Immature natural killer cell (primary cell): ENCODE data around the gene STX1A. TPM values are rescaled to one million over a fixed set of nuclear protein-coding genes. Genes with fewer than 3 reads are reported as not detected.
"Not testable (repeated sequence)": the region's sequence is repeated elsewhere in the genome, so short reads cannot be mapped to it uniquely, and the experiment has no call there.

ENCODE experiments used
- DNase-seq, 3 donors: peaks; one replicate each; pipeline ENCODE4 v3.0.0; 2022; ENCODE audit warnings: mixed read lengths in 1 of 3
- H3K27ac Mint-ChIP-seq, 6 donors: one replicate each; pipeline ENCODE4 v1.8.0; 2020; ENCODE audit warnings: mixed read lengths in 6 of 6, mild to moderate bottlenecking in 5 of 6, inconsistent platforms in 4 of 6, moderate library complexity in 3 of 6
- H3K27me3 Mint-ChIP-seq, 3 donors: one replicate each; pipeline ENCODE4 v1.8.0; 2020 to 2021; ENCODE audit warnings: low read depth in 3 of 3, mild to moderate bottlenecking in 3 of 3, mixed read lengths in 3 of 3, moderate library complexity in 3 of 3, inconsistent platforms in 1 of 3
- H3K36me3 Mint-ChIP-seq, 3 donors: one replicate each; pipeline ENCODE4 v1.8.0; 2020; ENCODE audit warnings: mixed read lengths in 3 of 3, inconsistent platforms in 2 of 3, mild to moderate bottlenecking in 2 of 3
- H3K4me1 Mint-ChIP-seq, 2 donors: one replicate each; pipeline ENCODE4 v1.8.0; 2020; ENCODE audit warnings: inconsistent platforms in 2 of 2, mild to moderate bottlenecking in 2 of 2, mixed read lengths in 2 of 2, moderate library complexity in 1 of 2
- H3K4me3 Mint-ChIP-seq, 5 donors: one replicate each; pipeline ENCODE4 v1.8.0; 2020; ENCODE audit warnings: mild to moderate bottlenecking in 5 of 5, mixed read lengths in 5 of 5, inconsistent platforms in 3 of 5, moderate library complexity in 3 of 5
- H3K9me3 Mint-ChIP-seq, 6 donors: one replicate each; pipeline ENCODE4 v1.8.0; 2020; ENCODE audit warnings: mild to moderate bottlenecking in 6 of 6, mixed read lengths in 6 of 6, inconsistent platforms in 4 of 6, moderate library complexity in 3 of 6
- polyA plus RNA-seq, 3 donors: library from polyadenylated mRNA; unstranded; fragments of 300-500 nt; fragmentation: Illumina TruSeq; gene quantifications; one replicate each; pipeline ENCODE4 v1.2.3, GENCODE V29; 2021

The STX1A gene
- polyA plus RNA-seq, 3 donors from 2014 or later, result 2.1 to 5.3 (median 4.0) TPM

GRCh38 chr7:73655309-73655708 lies 64.2 kb downstream of the STX1A start:
- not testable (repeated sequence) for H3K36me3 Mint-ChIP-seq, DNase-seq, H3K4me1 Mint-ChIP-seq, H3K9me3 Mint-ChIP-seq, H3K27ac Mint-ChIP-seq, H3K4me3 Mint-ChIP-seq
- peaks cover 4 to 29% (median 5%) of the 10 kb centered on the region in 3 donors for H3K27me3 Mint-ChIP-seq

- no peak overlapping the region for H3K4me3 Mint-ChIP-seq
- no peaks in the 10 kb centered on the region for H3K36me3 Mint-ChIP-seq
- no peak for DNase-seq
- H3K27me3 Mint-ChIP-seq, result peaks cover 9 to 34% (median 11%) of the 10 kb centered on the region in 3 donors
- H3K4me1 Mint-ChIP-seq, result peaks cover 0 to 6% of the 10 kb centered on the region in 2 donors
- H3K9me3 Mint-ChIP-seq, result no peaks in the 10 kb centered on the region
- H3K27ac Mint-ChIP-seq, result no peak overlapping the region
Observed at GRCh38 chr7:73652541-73652949, 66.9 kb downstream of the STX1A start.

- no peak overlapping the region for H3K4me3 Mint-ChIP-seq
- H3K27ac Mint-ChIP-seq, result no peak overlapping the region
- no peaks in the 10 kb centered on the region for H3K9me3 Mint-ChIP-seq
- H3K36me3 Mint-ChIP-seq, result no peaks in the 10 kb centered on the region
- H3K27me3 Mint-ChIP-seq, result peaks cover 13 to 42% (median 13%) of the 10 kb centered on the region in 3 donors
- peaks cover 0 to 6% of the 10 kb centered on the region in 2 donors for H3K4me1 Mint-ChIP-seq
- DNase-seq, result no peak
Observed at GRCh38 chr7:73650524-73650923, 68.9 kb downstream of the STX1A start.

- Mint-ChIP-seq H3K27ac (no peak overlapping the region), H3K27me3 (peaks cover 13 to 42% (median 13%) of the 10 kb centered on the region in 3 donors), H3K36me3 (no peaks in the 10 kb centered on the region), H3K4me3 (peak overlapping the region in 2 of 5 donors; percentile 37 to 53), H3K9me3 (no peaks in the 10 kb centered on the region), H3K4me1 (peaks cover 0 to 6% of the 10 kb centered on the region in 2 donors)
- no peak for DNase-seq
Observed at GRCh38 chr7:73649576-73649975, 69.9 kb downstream of the STX1A start.

Other genes with a start within 250 kb of the STX1A start
- gene BAZ1B, start 197.4 kb downstream of the STX1A start, polyA plus RNA-seq, result 10 to 100 TPM in 1 of 3 donors, 1 to 10 TPM in 2; 3.6 to 23.4 (median 7.4) TPM
- gene BCL7B, start 162.0 kb downstream of the STX1A start, polyA plus RNA-seq, result 100 to 1,000 TPM in 1 of 3 donors, 10 to 100 TPM in 2; 89.1 to 103 (median 95.5) TPM
- gene TBL2, start 141.1 kb downstream of the STX1A start, polyA plus RNA-seq, result 10 to 100 TPM; 19.3 to 32.4 (median 21.7) TPM
- gene MLXIPL, start 95.1 kb downstream of the STX1A start, polyA plus RNA-seq, result not detected
- under 1 TPM in 1 of 3 donors, not detected in 2; 0.39 TPM for gene VPS37D, start 51.8 kb downstream of the STX1A start, polyA plus RNA-seq
- 1 to 10 TPM; 3.3 to 8.8 (median 7.3) TPM for gene DNAJC30, start 36.2 kb downstream of the STX1A start, polyA plus RNA-seq
- 100 to 1,000 TPM; 121 to 208 (median 122) TPM for gene BUD23, start 36.1 kb downstream of the STX1A start, polyA plus RNA-seq
- 10 to 100 TPM; 12.7 to 19.4 (median 16.5) TPM for gene ABHD11, start 19.1 kb upstream of the STX1A start, polyA plus RNA-seq
- not detected for gene CLDN3, start 50.6 kb upstream of the STX1A start, polyA plus RNA-seq
- not detected for gene CLDN4, start 111.3 kb upstream of the STX1A start, polyA plus RNA-seq
- gene METTL27, start 122.8 kb upstream of the STX1A start, polyA plus RNA-seq, result under 1 TPM in 1 of 3 donors, not detected in 2; 0.46 TPM
- not detected for gene TMEM270, start 141.5 kb upstream of the STX1A start, polyA plus RNA-seq